ENCODE measurements around the gene SLFN12L. TPM values are rescaled to one million over a fixed set of nuclear protein-coding genes. Genes with fewer than 3 reads are reported as not detected.
A peak's percentile ranks its signal among the peaks of the same experiment; 100 is the strongest.

The SLFN12L gene
- total and polyA plus RNA-seq, 9 of the 15 experiments (the other 6 are each of a cell fraction or from before 2014, with no cell fraction given), result 0.04 to 0.31 (median 0.08) TPM; not detected in 3

- TF ChIP-seq, protein P1, sequence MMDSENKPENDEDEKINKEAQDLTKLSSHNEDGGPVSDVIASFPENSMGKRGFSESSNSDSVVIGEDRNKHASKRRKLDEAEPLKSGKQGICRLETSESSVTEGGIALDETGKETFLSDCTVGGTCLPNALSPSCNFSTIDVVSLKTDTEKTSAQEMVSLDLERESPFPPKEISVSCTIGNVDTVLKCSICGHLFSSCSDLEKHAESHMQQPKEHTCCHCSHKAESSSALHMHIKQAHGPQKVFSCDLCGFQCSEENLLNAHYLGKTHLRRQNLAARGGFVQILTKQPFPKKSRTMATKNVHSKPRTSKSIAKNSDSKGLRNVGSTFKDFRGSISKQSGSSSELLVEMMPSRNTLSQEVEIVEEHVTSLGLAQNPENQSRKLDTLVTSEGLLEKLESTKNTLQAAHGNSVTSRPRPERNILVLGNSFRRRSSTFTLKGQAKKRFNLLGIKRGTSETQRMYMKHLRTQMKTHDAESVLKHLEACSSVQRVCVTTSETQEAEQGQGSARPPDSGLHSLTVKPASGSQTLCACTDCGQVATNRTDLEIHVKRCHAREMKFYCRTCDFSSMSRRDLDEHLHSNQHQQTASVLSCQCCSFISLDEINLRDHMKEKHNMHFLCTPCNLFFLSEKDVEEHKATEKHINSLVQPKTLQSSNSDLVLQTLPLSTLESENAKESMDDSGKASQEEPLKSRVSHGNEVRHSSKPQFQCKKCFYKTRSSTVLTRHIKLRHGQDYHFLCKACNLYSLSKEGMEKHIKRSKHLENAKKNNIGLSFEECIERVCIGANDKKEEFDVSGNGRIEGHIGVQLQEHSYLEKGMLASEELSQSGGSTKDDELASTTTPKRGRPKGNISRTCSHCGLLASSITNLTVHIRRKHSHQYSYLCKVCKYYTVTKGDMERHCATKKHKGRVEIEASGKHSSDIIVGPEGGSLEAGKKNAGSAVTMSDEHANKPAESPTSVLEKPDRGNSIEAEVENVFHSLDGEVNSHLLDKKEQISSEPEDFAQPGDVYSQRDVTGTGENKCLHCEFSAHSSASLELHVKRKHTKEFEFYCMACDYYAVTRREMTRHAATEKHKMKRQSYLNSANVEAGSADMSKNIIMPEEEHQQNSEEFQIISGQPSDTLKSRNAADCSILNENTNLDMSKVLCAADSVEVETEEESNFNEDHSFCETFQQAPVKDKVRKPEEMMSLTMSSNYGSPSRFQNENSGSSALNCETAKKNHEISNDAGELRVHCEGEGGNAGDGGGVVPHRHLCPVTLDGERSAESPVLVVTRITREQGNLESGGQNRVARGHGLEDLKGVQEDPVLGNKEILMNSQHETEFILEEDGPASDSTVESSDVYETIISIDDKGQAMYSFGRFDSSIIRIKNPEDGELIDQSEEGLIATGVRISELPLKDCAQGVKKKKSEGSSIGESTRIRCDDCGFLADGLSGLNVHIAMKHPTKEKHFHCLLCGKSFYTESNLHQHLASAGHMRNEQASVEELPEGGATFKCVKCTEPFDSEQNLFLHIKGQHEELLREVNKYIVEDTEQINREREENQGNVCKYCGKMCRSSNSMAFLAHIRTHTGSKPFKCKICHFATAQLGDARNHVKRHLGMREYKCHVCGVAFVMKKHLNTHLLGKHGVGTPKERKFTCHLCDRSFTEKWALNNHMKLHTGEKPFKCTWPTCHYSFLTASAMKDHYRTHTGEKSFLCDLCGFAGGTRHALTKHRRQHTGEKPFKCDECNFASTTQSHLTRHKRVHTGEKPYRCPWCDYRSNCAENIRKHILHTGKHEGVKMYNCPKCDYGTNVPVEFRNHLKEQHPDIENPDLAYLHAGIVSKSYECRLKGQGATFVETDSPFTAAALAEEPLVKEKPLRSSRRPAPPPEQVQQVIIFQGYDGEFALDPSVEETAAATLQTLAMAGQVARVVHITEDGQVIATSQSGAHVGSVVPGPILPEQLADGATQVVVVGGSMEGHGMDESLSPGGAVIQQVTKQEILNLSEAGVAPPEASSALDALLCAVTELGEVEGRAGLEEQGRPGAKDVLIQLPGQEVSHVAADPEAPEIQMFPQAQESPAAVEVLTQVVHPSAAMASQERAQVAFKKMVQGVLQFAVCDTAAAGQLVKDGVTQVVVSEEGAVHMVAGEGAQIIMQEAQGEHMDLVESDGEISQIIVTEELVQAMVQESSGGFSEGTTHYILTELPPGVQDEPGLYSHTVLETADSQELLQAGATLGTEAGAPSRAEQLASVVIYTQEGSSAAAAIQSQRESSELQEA (IDR thresholded peaks at IDR 0.05; ENCODE audit: low read depth), result no peak
- TF ChIP-seq SRSF9 (IDR thresholded peaks at IDR 0.05; ENCODE audit: borderline replicate concordance, low read depth, low read length) (no peak), FOSL1 (tag; conservative IDR thresholded peaks at IDR 0.05) (no peak), CHD4 (IDR thresholded peaks at IDR 0.05; ENCODE audit: insufficient read depth, insufficient replicate concordance, low read depth, low read length, poor library complexity, severe bottlenecking) (no peak), ZSCAN32 (CRISPR knock-in tag; IDR thresholded peaks at IDR 0.05) (no peak), MAFG (tag; conservative IDR thresholded peaks at IDR 0.05) (peak; percentile 82), NR4A1 (CRISPR knock-in tag; IDR thresholded peaks at IDR 0.05) (no peak), NR4A1 (tag; IDR thresholded peaks at IDR 0.05) (no peak), POLR2A (conservative IDR thresholded peaks at IDR 0.05) (peak; percentile 31; the same call in 1 of the 2 replicates), ZNF780A (CRISPR knock-in tag; IDR thresholded peaks at IDR 0.05) (no peak), SMARCA4 (IDR thresholded peaks at IDR 0.05) (peak; percentile 73), CBX3 (IDR thresholded peaks at IDR 0.05; ENCODE audit: borderline replicate concordance in 1 of 2, low read length in 2 of 2) (no peak), RNF2 (IDR thresholded peaks at IDR 0.05) (no peak), ZNF584 (CRISPR knock-in tag; IDR thresholded peaks at IDR 0.05; ENCODE audit: low read depth) (no peak), POLR2B (IDR thresholded peaks at IDR 0.05; ENCODE audit: low read depth, partially characterized antibody) (no peak)
- TF ChIP-seq, protein P2, sequence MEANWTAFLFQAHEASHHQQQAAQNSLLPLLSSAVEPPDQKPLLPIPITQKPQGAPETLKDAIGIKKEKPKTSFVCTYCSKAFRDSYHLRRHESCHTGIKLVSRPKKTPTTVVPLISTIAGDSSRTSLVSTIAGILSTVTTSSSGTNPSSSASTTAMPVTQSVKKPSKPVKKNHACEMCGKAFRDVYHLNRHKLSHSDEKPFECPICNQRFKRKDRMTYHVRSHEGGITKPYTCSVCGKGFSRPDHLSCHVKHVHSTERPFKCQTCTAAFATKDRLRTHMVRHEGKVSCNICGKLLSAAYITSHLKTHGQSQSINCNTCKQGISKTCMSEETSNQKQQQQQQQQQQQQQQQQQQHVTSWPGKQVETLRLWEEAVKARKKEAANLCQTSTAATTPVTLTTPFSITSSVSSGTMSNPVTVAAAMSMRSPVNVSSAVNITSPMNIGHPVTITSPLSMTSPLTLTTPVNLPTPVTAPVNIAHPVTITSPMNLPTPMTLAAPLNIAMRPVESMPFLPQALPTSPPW (CRISPR knock-in tag; IDR thresholded peaks at IDR 0.05), result 0 out of 2 replicates have a peak, but pooled peaks have one; percentile 9
- TF ChIP-seq, protein P3, sequence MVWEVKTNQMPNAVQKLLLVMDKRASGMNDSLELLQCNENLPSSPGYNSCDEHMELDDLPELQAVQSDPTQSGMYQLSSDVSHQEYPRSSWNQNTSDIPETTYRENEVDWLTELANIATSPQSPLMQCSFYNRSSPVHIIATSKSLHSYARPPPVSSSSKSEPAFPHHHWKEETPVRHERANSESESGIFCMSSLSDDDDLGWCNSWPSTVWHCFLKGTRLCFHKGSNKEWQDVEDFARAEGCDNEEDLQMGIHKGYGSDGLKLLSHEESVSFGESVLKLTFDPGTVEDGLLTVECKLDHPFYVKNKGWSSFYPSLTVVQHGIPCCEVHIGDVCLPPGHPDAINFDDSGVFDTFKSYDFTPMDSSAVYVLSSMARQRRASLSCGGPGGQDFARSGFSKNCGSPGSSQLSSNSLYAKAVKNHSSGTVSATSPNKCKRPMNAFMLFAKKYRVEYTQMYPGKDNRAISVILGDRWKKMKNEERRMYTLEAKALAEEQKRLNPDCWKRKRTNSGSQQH (CRISPR knock-in tag; IDR thresholded peaks at IDR 0.05), result no peak
Observed at GRCh38 chr17:35540589-35541404, 3.3 kb upstream of the SLFN12L start (continued).

Measured in K562 (cell line).